Stimulated activated CD4-positive, alpha-beta T cell treated with anti-CD3 and anti-CD28 coated beads, Interleukin-15, amount 100 ng/mL, for 1 hour (primary cell): ENCODE measurements around the gene CDK11A.
"Not testable (repeated sequence)": the region's sequence is repeated elsewhere in the genome, so short reads cannot be mapped to it uniquely, and the experiment has no call there.

Experiments
- DNase-seq, 2 donors: peaks; one replicate each; pipeline ENCODE4 v3.0.0-alpha.2; 2020; ENCODE audit warnings: low read depth in 1 of 2, low spot score in 1 of 2

CDK11A gene

GRCh38 chr1:1664318-1664717 is 59.8 kb downstream of the CDK11A start:
- not testable (repeated sequence) for DNase-seq

GRCh38 chr1:1662830-1663560 is 61.2 kb downstream of the CDK11A start:
- not testable (repeated sequence) for DNase-seq

GRCh38 chr1:1662392-1662791 is 61.8 kb downstream of the CDK11A start:
- DNase-seq = not testable (repeated sequence)

GRCh38 chr1:1658583-1659549 is 65.3 kb downstream of the CDK11A start, which contains the start of gene CDK11B:
Gene CDK11B, minus strand, starts transcription at chr1:1659004. Its CDS starts 1,519 bp downstream, at chr1:1657485.
- peak; percentile 97 to 99 for DNase-seq
